Measurements from ENCODE around the gene ATP2B3. TPM values are rescaled to one million over a fixed set of nuclear protein-coding genes. Genes with fewer than 3 reads are reported as not detected.

The ATP2B3 gene
- total RNA-seq, 1 donor from 2014 or later: not detected

DNA sequence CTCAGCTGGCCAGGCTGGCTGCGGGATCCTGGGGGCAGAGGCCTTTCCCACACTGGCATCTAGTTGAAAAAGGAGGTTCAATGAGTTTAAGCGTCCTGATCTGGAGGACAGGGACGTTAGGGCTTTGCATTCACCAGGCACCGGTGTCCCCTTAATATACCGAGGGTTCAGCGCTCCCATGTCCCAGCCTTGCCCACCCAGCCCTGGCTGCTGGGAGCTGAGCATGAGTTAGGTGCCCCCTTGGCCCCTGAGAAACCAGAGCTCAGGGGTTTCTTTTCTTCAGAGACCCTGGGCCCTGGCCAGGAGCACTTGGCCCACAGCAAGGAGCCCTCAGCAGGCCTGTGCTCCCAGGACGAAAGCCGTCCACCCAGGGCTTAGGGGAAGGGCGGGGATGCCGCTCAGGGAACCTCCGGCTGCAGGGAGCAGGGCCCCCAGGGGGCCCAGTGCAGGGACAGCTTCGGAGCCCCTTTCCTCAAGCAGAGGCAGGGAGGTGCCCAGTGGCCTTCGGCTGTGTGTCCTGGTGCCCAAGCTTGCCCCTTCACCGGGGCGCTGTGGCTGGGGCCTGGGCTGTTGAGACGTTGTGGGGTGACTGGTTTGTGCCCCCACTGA, 108.7 kb downstream of the ATP2B3 start:
- no peak for DNase-seq (ENCODE audit: low read depth)
- H3K4me3 ChIP-seq (ENCODE audit: low read depth, low read length): no peak overlapping the region
- no peaks in the 10 kb centered on the region for H3K36me3 ChIP-seq (ENCODE audit: control insufficient read depth, insufficient read depth, low read length)
- TF ChIP-seq, protein P1, sequence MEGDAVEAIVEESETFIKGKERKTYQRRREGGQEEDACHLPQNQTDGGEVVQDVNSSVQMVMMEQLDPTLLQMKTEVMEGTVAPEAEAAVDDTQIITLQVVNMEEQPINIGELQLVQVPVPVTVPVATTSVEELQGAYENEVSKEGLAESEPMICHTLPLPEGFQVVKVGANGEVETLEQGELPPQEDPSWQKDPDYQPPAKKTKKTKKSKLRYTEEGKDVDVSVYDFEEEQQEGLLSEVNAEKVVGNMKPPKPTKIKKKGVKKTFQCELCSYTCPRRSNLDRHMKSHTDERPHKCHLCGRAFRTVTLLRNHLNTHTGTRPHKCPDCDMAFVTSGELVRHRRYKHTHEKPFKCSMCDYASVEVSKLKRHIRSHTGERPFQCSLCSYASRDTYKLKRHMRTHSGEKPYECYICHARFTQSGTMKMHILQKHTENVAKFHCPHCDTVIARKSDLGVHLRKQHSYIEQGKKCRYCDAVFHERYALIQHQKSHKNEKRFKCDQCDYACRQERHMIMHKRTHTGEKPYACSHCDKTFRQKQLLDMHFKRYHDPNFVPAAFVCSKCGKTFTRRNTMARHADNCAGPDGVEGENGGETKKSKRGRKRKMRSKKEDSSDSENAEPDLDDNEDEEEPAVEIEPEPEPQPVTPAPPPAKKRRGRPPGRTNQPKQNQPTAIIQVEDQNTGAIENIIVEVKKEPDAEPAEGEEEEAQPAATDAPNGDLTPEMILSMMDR (IDR thresholded peaks at IDR 0.05; ENCODE audit: insufficient read depth, low read length, poor library complexity, severe bottlenecking): no peak
- peaks cover 34% of the 10 kb centered on the region for H3K27me3 ChIP-seq (ENCODE audit: control insufficient read depth, insufficient read depth, low read length)

DNA sequence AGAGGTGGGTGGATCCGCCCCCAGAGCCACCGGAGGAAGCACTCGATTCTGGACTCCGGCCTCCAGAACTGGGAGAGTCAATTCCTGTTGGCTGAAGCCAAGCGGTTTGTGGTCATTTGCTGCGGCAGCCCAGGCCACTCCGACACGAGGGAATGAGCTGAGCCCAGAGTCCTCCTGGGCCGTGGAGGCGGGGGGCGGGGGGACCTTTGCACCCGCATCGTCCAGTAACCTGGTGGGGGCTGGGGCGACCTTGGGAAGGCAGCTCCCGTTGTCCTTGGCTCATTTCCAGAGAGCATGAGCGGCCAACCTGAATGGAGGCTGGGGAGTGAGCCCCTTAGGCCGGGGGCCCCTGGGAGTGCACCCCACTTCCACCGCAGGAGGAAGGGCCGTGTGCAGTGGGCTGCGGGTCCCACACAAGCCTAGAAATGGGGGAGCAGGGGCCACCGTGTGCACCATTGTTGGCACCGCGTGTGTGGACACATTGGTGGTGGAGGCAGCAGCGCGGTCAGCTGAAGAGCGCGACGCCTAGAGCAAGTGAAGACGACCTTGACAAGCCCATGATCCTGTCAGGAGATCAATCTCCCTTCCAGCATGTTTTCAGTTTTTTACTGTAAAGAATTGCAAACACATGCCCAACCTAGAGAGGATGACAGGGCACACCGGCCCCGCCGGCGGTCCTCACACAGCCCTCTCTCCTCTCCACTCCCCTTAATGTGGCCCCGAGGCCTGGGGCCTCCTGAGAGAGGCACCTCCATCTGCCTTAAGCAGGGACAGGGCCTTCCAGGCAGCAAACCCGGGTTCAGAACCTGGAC, 109.6 kb downstream of the ATP2B3 start:
- DNase-seq (ENCODE audit: low read depth): no peak
- peaks cover 32% of the 10 kb centered on the region for H3K27me3 ChIP-seq (ENCODE audit: control insufficient read depth, insufficient read depth, low read length)
- no peaks in the 10 kb centered on the region for H3K36me3 ChIP-seq (ENCODE audit: control insufficient read depth, insufficient read depth, low read length)
- TF ChIP-seq, protein P1 (IDR thresholded peaks at IDR 0.05; ENCODE audit: insufficient read depth, low read length, poor library complexity, severe bottlenecking): no peak
- no peak overlapping the region for H3K4me3 ChIP-seq (ENCODE audit: low read depth, low read length)

DNA sequence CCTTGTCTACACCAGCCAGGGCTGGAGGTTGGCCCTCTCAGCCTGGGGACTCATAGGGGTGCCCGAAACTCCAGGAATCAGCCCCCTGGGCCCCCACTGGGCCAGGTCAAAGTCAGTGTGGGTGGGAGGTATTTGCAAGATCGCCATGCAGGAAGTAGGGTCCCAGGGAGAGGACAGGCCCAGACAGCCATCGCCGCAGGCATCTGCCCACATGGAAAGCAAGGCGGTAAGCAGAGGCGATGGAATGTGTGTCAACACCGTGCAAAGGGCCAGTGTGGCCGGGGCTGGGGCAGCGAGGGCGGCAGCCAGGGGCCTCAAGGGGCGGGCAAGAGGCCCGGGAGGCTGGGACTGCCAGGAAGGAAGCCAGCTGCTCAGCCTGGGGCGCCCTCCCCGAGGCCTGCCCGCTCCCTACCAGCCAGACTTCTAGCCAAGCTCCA, 110.3 kb downstream of the ATP2B3 start:
- H3K27me3 ChIP-seq (ENCODE audit: control insufficient read depth, insufficient read depth, low read length): peaks cover 32% of the 10 kb centered on the region
- TF ChIP-seq, protein P1 (IDR thresholded peaks at IDR 0.05; ENCODE audit: insufficient read depth, low read length, poor library complexity, severe bottlenecking): no peak

DNA sequence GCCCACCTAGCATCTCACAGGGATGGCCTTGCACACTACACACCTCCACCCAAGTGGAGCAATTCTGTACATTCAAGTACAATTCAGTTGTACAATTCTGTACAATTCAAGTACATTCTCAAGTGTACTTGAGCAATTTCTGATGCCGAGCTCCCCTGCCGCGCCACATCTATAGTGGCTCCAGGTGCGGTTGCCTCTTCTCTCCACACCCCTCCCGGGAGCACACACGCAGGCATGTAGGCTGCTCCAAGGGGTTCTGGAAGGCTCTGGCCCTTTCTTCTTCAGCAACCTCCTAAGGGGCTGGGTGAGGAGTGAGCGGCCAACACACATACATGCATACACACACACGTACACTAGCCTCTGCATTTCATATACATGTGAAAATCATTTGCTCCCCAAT, 110.7 kb downstream of the ATP2B3 start:
- no peak for DNase-seq (ENCODE audit: low read depth)
- Histone ChIP-seq H3K27me3 (ENCODE audit: control insufficient read depth, insufficient read depth, low read length) (peaks cover 28% of the 10 kb centered on the region), H3K36me3 (ENCODE audit: control insufficient read depth, insufficient read depth, low read length) (no peaks in the 10 kb centered on the region), H3K4me3 (ENCODE audit: low read depth, low read length) (no peak overlapping the region)
- TF ChIP-seq, protein P1 (IDR thresholded peaks at IDR 0.05; ENCODE audit: insufficient read depth, low read length, poor library complexity, severe bottlenecking): no peak

More for the DNA sequence above, 110.3 kb downstream of the ATP2B3 start:
- Histone ChIP-seq H3K36me3 (ENCODE audit: control insufficient read depth, insufficient read depth, low read length) (no peaks in the 10 kb centered on the region), H3K4me3 (ENCODE audit: low read depth, low read length) (no peak overlapping the region)
- no peak for DNase-seq (ENCODE audit: low read depth)

DNA sequence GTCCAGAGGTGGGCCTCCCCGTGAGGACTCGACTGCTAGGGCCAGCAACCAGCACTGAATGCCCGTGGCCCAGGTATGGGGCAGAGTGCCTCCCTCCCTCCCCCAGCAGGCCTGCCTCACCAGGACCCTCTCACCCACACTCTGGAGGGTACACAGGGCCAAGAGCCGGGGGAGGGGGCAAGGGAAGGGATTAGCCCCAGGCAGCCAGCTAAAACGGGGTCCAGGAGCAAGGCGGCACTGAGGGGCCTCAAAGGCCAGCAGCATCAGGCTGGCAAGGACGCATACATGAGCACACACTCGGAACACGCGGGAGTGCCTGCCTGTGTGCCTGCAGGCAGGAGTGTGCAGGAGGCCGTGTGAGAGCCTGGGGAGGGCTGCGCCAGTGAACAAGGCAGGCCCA, 111.2 kb downstream of the ATP2B3 start:
- no peak overlapping the region for H3K4me3 ChIP-seq (ENCODE audit: low read depth, low read length)
- TF ChIP-seq, protein P1 (IDR thresholded peaks at IDR 0.05; ENCODE audit: insufficient read depth, low read length, poor library complexity, severe bottlenecking): no peak
- DNase-seq (ENCODE audit: low read depth): no peak
- H3K27me3 ChIP-seq (ENCODE audit: control insufficient read depth, insufficient read depth, low read length): peaks cover 23% of the 10 kb centered on the region
- no peaks in the 10 kb centered on the region for H3K36me3 ChIP-seq (ENCODE audit: control insufficient read depth, insufficient read depth, low read length)

Data from kidney epithelial cell (primary cell).